ENCODE measurements around the gene PSMD8.

The PSMD8 gene

DNA sequence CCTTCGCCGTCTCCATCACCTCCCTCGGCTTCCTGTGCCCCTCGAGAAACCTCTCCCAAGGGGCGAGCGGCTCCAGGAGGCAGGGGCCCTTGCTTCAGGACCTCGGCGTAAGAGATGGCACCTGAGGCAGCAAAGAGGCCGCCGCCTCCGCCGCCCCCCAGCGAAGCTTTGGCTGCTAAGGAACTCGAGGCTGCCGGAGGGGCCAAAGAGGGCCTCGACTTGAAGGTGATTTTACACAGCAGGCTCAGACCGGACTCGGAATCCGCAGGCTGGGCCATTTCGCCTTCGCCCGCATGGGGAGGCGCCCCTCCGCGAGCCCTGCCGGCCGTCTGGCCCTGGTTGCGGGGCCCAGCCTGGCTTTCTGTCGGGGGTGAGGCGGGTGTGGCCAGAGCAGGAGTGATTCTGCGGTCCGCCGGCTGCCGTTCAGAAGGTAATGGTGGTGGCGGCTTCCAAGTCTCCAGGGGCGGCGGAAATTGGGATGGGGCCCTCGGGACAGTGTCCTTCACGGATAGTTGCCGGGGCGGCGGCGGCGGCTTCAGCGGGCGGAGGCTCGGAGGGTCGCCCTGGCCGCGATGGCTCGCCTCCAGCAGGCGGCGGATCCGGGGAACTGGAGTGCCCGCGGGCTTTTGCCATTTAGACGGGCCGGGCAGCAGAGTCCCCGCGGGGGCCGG, 12.1 kb downstream of the PSMD8 start:
- in situ Hi-C loops (cut with MboI; ENCODE audit: low sequenced_read_pairs) = no loop called here

DNA sequence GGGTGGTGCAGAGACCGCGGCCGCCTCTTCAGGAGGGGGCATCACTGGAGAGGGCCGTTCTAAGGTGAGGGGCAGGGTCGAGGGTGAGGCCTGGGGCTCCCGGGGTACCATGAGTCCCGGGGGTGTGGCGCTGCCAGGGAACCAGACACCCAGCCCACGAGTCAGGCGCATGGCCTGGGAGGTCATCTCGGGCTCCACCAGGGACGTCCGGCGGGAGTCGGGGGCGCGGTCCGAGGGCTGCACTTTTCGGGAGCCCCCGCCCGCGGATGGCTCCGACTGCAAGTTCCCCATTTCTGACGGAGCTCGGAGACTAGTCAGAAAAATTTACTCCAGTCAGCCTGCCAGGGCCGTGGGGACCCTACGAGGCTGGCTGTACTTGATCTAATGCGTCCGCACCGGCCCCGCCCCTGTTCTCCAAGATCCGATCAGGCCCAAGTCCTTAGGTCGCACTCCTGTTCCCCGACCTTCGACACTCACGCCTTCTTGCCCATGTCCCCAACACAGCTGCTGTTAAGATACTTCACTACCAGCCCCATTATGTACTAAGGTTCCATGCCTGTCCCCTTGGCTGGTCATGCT, 12.7 kb downstream of the PSMD8 start:
- in situ Hi-C loops (cut with MboI; ENCODE audit: low sequenced_read_pairs) = no loop called here

DNA sequence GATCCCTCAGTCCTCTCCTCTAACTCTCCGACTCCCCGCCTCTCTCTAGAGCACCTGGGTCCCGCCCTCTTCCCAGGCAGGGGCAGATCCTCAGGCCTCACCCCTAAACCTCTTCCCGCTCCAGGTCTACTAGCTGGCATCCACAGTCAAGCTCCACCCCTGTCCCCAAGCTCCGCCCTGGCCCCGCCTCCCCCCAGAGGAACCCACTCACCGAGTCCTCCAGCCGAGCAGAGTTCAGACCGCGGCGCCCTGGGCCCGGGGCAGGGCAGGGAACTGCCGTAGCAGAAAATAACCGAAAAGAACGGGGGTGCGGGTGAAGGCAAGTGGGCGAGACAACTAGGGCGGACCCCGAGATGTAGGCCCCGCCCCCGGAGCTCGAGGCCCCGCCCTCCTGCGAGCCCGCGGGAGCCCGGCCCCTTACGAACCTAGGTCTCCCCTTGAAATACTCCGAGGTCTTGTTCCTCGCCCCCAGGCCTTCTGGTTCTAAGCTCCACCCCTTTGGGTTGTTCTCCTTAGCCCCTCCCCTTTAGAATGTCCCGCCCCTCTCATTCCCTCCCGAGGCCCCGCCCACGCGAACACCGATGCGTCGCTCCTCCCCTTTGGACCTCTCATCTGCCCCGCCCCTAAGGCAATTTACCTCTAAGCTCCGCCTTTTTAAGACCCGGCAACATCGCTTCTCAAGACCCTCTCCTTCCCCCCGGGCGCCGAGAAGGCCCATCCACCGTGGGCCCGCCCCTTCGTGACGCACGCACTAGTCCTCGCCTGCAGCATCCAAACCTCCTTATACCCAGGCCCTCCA, 13.4 kb downstream of the PSMD8 start, which contains the start of gene GGN:
TSS of gene GGN (minus strand) at position 485 of the 799 bp plus-strand sequence. CDS start 773 bp downstream, outside the sequence.
- in situ Hi-C loops (cut with MboI; ENCODE audit: low sequenced_read_pairs) = no loop called here

DNA sequence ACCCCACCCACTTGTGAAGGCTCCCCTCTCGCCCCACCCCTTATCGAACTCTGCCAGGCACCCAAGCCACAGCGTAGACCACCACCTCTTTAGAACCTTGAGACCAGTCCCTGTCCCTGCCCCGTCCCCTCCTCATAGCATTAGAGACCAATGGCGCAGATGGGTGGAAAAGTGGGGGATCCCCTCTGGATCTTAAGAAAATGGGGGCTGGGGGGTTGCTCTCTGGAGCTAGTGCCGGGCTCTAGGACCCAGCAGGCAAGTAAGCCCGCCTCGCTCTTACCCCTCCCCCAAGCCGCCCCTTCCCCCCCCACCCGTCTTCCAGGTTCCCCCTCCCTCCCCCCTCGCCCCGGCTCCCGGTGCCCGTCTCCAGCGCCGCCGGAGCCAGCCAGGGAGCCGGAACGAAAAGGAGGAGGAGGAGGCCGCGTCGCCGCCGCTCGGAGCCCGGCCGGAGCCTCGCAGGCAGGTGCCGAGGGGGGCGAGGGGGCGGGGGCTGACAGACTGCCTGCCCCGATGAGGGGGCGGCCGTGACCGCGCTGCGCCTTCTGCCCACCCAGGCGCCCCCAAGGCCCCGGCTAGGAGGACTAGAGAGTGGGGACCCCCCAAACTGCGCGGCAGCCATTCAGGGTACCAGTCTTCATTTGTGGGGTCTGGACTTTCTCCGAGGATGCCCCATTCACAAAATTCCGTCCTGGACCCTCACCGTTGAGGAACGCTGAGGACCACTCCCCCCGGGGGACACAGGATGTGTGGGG, 14.2 kb downstream of the PSMD8 start, which contains the start of gene SPRED3:
TSS of gene SPRED3 (plus strand) at position 349 of the 752 bp plus-strand sequence. CDS start 1,606 bp downstream, outside the sequence.
- in situ Hi-C loops (cut with MboI; ENCODE audit: low sequenced_read_pairs) = no loop called here

DNA sequence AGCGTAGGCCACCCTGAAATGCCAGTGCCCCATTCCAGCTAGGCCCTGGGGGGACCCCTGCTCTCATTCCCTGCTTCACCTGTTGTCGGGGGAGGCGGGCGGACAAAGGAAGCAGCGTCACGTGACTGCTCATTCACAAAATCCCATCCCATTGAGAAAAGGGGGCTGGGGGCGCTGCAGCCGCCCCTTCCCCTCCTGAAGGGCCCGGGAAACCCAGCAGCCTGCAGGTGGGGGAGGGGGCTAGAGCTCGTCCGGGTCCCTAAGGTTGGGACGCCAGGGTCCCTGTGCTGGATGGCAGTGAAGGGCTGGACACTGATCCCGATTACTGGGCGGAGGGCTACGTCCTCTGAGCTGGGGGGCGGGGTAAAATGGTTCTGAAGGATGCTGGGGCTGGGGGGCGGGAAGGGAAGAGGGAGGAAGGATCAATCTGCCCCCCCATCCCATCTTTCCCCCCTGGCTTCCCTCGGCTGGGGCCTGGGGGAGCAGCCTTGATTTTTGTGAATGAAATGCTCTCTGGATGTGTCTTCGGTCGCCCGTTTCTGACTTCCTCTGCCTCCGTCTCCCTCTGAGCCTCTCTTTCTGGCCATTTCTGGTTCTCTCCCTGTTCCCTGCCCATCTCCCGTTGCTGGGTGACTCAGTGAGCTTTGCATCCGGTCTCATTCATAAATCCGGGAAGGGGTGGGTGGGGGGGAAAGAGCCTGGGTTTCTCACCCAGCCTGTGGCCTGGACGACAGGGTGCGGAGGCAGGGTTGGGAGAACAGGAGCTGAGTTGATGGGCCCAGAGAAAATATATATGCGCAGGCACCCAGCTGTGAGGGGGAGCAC, 14.9 kb downstream of the PSMD8 start:
- in situ Hi-C loops (cut with MboI; ENCODE audit: low sequenced_read_pairs) = no loop called here

DNA sequence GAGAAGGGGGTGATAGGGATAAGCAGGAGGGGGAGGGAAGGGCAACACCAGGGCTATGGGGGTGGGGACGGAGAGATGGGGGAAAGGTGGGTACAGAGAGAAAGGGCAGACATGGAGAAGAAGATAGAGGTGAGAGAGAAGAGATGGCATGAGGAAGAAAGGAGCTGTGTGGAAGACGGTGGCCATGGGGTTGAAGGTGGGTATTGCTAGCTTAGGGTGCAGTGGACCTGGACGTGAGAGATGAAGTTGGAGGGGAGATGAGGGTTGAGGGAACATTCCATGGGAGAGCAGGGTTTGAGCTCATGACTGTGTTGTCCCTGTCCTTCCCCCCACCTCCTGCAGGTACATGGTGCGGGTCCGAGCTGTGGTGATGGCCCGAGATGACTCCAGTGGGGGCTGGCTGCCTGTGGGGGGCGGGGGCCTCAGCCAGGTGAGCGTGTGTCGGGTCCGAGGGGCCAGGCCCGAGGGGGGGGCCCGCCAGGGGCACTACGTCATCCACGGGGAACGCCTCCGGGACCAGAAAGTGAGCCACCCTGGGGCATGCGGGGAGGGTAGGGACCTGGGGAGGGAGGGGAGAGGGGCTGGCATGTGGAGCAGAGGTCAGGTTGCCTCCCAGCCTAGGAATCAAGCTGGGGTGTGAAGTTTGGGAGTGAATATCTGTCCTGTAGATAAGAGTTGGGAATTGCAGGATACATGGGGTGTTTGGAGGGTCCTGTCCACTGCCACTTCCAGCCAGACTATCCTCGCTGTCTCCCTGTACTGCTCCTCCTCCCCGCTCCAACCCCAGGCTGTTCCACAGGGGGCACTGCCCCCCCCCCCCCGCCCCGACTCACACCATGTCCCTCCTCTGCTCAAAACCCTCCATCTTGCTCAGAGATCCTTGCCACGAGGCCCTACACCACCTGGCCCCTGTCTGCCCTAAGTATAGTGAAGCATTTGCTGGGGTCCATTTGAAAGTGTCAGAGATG, 15.9 kb downstream of the PSMD8 start:
- in situ Hi-C loops (cut with MboI; ENCODE audit: low sequenced_read_pairs) = loop anchor here (10.0 kb wide), 1 partner anchor 245 kb away; no protein-coding TSS in a partner anchor

DNA sequence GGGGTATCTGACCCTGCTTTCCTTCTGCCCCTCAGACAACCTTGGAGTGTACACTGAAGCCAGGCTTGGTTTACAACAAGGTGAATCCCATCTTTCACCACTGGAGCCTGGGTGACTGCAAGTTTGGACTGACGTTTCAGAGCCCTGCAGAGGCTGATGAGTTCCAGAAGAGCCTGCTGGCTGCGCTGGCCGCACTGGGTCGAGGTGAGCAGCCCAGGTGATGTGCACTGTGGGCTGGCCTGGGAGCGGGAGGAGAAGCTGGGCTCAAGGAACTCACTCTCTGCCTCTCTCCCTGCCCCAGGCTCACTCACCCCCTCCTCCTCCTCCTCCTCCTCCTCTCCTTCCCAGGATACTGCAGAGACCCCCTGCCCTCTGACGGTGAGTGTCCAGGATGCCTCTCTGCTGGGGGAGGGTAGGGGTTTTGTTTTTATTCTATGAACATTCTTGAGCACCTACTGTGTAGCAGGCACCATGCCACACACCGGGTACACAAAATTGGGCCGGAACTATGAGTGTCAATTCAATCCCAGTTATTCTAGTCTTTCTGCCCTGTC, 17.6 kb downstream of the PSMD8 start:
- in situ Hi-C loops (cut with MboI; ENCODE audit: low sequenced_read_pairs) = loop anchor here (10.0 kb wide), 1 partner anchor 243 kb away; no protein-coding TSS in a partner anchor

DNA sequence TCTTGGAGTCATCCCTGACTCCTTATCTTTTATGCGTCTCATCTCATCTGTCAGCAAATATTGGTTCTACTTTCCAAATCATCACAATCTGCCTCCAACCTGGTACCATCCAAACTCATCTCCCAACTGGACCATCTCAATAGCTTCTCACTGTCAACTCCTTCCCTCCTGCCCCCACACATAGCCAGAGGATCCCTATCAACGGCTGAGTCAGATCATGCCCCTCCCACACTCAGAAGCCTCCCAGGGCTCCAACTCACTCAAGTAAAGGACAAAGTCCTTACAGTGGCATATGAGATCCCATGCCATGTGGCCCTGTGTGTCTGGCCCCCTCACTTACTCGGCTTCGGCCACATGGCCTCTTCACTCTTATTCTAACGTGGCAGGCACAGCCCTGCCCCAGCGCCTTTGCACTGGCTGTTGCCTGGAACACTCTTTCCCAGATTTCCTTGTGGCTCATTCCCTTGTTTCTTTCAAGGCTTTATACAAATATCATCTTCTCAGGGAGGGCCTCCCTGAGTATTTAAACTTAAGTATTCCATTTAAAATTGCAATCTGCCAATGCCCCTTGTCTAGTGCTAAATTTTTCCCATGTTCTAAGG, 18.4 kb downstream of the PSMD8 start:
- in situ Hi-C loops (cut with MboI; ENCODE audit: low sequenced_read_pairs) = loop anchor here (10.0 kb wide), 1 partner anchor 242 kb away; no protein-coding TSS in a partner anchor

DNA sequence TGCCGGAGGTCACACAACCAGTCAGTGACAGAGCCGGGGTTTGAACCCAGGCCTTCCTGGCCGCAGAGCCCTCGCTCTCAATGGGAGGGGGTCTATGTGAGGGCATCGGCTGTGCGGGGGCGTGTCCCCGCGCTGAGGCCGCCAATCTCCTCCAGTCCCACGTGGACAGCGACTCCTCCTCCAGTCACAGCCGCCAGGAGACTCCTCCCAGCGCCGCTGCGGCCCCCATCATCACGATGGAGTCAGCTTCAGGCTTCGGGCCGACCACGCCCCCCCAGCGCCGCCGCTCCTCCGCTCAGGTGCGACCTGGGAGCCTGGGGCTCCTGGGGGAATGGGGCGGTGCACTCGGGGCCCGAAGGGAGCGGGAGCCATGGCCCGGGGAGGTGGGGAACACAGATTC, 20.1 kb downstream of the PSMD8 start:
- in situ Hi-C loops (cut with MboI; ENCODE audit: low sequenced_read_pairs) = loop anchor here (10.0 kb wide), 1 partner anchor 240 kb away; no protein-coding TSS in a partner anchor

DNA sequence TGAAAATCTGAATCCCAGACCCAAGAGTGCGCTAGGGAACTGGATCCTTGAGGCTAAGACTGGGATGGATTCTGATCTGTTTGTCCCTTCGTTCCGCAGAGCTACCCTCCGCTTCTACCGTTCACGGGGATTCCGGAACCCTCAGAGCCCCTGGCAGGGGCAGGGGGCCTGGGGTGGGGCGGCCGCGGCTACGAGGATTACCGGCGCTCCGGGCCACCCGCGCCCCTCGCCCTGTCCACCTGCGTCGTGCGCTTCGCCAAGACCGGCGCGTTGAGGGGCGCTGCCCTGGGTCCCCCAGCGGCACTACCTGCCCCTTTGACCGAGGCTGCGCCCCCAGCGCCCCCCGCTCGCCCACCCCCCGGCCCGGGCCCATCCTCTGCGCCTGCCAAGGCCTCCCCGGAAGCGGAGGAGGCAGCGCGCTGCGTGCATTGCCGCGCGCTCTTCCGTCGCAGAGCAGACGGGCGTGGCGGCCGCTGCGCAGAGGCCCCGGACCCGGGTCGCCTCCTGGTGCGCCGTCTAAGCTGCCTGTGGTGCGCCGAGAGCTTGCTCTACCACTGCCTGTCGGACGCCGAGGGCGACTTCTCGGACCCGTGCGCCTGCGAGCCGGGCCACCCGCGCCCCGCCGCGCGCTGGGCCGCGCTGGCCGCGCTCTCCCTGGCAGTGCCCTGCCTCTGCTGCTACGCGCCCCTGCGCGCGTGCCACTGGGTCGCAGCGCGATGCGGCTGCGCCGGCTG, 21.2 kb downstream of the PSMD8 start:
- in situ Hi-C loops (cut with MboI; ENCODE audit: low sequenced_read_pairs) = loop anchor here (10.0 kb wide), 1 partner anchor 239 kb away; no protein-coding TSS in a partner anchor

DNA sequence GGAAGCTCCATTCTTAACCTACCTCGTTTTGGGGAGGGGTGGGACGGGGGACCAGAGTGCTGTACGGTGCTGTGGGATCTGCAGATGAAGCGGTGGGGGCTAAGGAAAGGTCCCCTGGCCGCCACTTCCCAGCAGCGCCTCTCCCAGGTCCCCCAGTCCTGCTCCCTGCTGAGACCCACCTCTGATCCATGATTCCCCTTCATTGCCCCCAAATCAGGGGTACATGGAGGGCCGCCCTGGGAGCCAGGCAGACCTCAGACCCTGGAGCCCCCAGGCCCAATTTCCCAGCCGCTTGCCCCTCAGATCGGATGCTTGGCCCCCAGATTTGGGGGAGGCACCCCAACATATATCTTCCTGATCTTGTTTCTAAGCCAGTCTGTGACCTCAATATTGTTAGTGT, 24.7 kb downstream of the PSMD8 start:
- in situ Hi-C loops (cut with MboI; ENCODE audit: low sequenced_read_pairs) = loop anchor here (10.0 kb wide), 1 partner anchor 236 kb away; no protein-coding TSS in a partner anchor

DNA sequence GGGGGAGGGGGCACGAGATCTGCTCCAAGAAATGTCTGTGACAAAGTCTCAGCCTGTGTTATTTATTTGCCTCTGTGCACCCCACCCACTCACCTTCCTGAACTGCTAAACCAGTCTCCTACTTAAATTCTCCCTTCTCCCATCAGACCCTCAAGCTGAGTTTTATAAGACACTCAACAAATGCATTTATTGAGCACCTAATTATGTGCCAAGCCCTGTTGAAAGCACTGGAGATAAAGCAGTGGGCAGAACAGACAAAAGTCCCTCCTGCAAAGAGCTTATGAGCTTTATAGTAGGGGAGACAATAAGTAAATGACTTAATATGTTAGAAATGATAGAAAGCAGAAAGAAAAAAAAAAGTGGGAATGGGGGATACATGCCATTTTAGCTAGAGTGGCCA, 25.2 kb downstream of the PSMD8 start:
- in situ Hi-C loops (cut with MboI; ENCODE audit: low sequenced_read_pairs) = loop anchor here (10.0 kb wide), 1 partner anchor 235 kb away; no protein-coding TSS in a partner anchor

DNA sequence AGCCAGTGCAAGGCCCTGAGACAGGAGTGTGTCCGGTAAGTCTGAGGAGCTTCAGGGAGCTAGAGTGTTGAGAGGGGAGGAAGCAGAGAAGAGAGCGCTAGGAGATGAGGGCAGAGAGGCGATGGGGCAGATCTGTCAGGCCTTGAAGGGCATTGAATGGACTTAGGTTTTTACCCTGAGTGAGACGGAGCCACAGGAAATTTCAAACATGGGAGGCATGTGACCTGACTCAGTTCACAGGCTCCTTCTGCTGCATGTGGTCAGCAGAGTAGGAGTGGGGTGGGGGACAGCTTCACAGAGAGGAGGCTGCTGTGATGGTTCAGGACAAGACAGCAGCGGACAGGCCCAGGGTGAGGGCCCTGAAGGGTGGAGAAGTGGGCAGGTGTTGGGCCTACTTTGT, 26.0 kb downstream of the PSMD8 start:
- in situ Hi-C loops (cut with MboI; ENCODE audit: low sequenced_read_pairs) = loop anchor here (25.0 kb wide), 1 partner anchor 512 kb away; the partner anchor contains the start of gene CCER2

DNA sequence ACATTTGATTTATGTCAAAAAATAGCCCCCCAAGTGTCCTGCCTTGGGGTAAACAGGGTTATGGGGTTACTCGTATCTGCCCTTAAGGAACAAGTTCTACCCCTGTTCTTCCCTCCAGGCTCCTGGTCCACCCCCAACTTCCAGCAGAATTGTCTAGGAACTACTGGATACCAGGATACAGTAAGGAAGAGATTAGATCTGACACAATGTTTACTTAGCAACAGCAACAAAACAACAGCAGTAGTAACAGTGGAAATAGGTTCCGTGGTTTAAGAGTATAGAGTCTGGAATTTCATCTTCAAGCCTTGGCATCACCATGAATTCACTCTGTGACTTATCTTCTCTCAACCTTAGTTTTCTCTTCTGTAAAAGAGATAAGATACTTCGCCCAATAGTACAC, 26.8 kb downstream of the PSMD8 start:
- in situ Hi-C loops (cut with MboI; ENCODE audit: low sequenced_read_pairs) = loop anchor here (25.0 kb wide), 1 partner anchor 511 kb away; the partner anchor contains the start of gene CCER2

DNA sequence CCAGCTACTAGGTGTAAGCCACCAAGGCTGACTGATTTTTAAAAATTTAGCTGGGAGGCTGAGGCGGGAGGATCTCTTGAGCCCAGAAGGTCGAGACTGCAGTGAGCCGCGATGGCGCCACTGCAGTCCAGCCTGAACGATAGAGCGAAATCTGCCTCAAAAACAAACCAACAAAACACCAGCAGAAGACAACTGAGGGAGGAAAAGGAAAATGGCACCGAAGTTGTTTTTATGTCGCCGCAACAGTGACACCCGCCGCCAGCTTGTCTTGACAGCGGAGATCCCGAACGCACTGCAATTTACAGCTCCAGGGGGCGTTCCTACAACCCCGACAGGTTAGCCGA, 28.2 kb downstream of the PSMD8 start:
- in situ Hi-C loops (cut with MboI; ENCODE audit: low sequenced_read_pairs) = loop anchor here (25.0 kb wide), 1 partner anchor 510 kb away; the partner anchor contains the start of gene CCER2

DNA sequence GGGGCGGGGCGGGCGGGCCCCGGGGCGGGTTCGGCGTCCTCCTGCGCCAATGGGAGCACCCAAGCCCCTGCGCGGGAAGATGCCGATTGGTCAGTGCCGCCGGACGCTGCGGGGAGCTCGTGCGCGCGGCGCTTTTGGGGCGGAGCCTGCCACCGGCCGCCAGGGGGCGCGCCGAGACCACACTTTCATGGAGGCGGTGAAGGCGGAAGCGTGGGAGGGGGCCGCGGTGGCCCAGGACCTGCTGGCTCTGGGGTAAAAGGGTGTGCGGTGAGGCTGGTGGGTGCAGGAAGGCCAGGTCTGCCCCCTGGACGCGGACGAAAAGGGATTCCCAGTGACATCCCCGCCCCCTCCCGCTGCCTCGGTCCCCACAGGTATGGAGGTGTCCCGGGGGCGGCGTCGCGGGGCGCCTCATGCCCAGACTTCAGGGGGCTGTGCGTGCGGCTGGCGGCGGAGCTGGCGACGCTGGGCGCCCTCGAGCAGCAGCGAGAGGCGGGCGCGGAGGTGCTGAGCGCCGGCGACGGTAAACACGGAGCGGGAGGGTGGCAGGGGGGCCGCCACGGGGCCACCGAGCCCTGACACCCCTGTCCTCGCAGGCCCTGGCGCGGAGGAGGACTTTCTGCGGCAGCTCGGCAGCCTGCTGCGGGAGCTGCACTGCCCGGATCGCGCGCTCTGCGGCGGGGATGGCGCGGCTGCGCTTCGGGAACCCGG, 28.8 kb downstream of the PSMD8 start, which contains the start of gene FAM98C:
TSS of gene FAM98C (plus strand) at position 127 of the 708 bp plus-strand sequence. CDS start at position 188, 61 bp downstream.
- in situ Hi-C loops (cut with MboI; ENCODE audit: low sequenced_read_pairs) = loop anchor here (25.0 kb wide), 1 partner anchor 509 kb away; the partner anchor contains the start of gene CCER2

All from HL-60/S4 treated with retinoic acid at 250 ng/mL for 4 days and 3 days (cell line).